H1 (cell line): ENCODE results near the gene ADCY5. TPM values are rescaled to one million over a fixed set of nuclear protein-coding genes. Genes with fewer than 3 reads are reported as not detected.

ENCODE experiments used
- CTCF ChIA-PET: fragments of 300-600 bp; sonication (Branson Sonifier 250); formaldehyde crosslinking; loops from one replicate; lab custom pipeline; 2021; ENCODE audit not compliant: partially characterized antibody; lab: Charles Lee
- POLR2A ChIA-PET: fragments of 300-600 bp; sonication (Branson Sonifier 250); formaldehyde crosslinking; loops from one replicate; lab custom pipeline; 2021; ENCODE audit warnings: inconsistent platforms; ENCODE audit not compliant: partially characterized antibody; lab: Charles Lee
- DNase-seq, 2 experiments: peaks; one replicate each; pipeline versions ENCODE4 v3.0.0 to v3.0.0-alpha.2; 2010 to 2022; ENCODE audit warnings: low spot score in 2 of 2, low read depth in 1 of 2, mixed read lengths in 1 of 2
- FAIRE-seq: peaks from 2 replicates; lab custom pipeline; 2011; peaks lifted over from hg19 to GRCh38; lab: Jason Lieb, UNC
- H2AFZ ChIP-seq: 2 replicates; pipeline ENCODE4 v1.8.1; 2012; ENCODE audit warnings: low read length, inconsistent platforms
- H2AK5ac ChIP-seq: 2 replicates; pipeline ENCODE4 v1.6.1; 2013; ENCODE audit warnings: low read depth, low read length
- H2BK120ac ChIP-seq: replicated peaks from 2 replicates; pipeline ENCODE3; 2013; ENCODE audit warnings: low read depth, low read length, inconsistent platforms
- H2BK12ac ChIP-seq: 2 replicates; pipeline ENCODE4 v1.6.1; 2013; ENCODE audit warnings: low read depth, low read length
- H2BK15ac ChIP-seq: 2 replicates; pipeline ENCODE4 v1.6.1; 2013; ENCODE audit warnings: low read length
- H2BK20ac ChIP-seq: 2 replicates; pipeline ENCODE4 v1.6.1; 2013; ENCODE audit warnings: low read length
- H2BK5ac ChIP-seq: 2 replicates; pipeline ENCODE4 v1.6.1; 2013; ENCODE audit warnings: low read depth, low read length
- H3K14ac ChIP-seq: 2 replicates; pipeline ENCODE4 v1.6.1; 2013; ENCODE audit warnings: inconsistent platforms; ENCODE audit not compliant: insufficient read length
- H3K18ac ChIP-seq: 2 replicates; pipeline ENCODE4 v1.6.1; 2013; ENCODE audit warnings: low read length; ENCODE audit errors: extremely low read depth
- H3K23ac ChIP-seq: 2 replicates; pipeline ENCODE4 v1.6.1; 2013; ENCODE audit warnings: inconsistent platforms; ENCODE audit not compliant: insufficient read length
- H3K23me2 ChIP-seq: 2 replicates; pipeline ENCODE4 v1.6.1; 2013; ENCODE audit warnings: low read depth, low read length
- H3K27ac ChIP-seq: 2 replicates; pipeline ENCODE4 v1.6.1; 2011; ENCODE audit warnings: low read depth, low read length, inconsistent platforms
- H3K27me3 ChIP-seq, 4 experiments: replicated peaks in 1 of 4; 1 replicate in 1 of 4; 2 replicates in 3 of 4; pipeline versions ENCODE4 v1.6.1 to v1.8.1; 2011 to 2013; ENCODE audit warnings: low read length in 3 of 4, mild to moderate bottlenecking in 3 of 4, inconsistent platforms in 2 of 4, mixed read lengths in 2 of 4, moderate library complexity in 1 of 4; ENCODE audit not compliant: control insufficient read depth in 3 of 4, insufficient read depth in 3 of 4; ENCODE audit errors: extremely low read depth in 1 of 4
- H3K36me3 ChIP-seq, 4 experiments: 2 replicates each; pipeline versions ENCODE4 v1.6.1 to v1.8.1; 2011 to 2013; ENCODE audit warnings: mild to moderate bottlenecking in 4 of 4, low read length in 3 of 4, moderate library complexity in 2 of 4, control low read depth in 1 of 4, inconsistent platforms in 1 of 4; ENCODE audit not compliant: insufficient read depth in 4 of 4, control insufficient read depth in 2 of 4
- H3K4ac ChIP-seq: replicated peaks from 2 replicates; pipeline ENCODE3; 2013; ENCODE audit warnings: low read length, low read depth, mixed read lengths, inconsistent platforms; ENCODE audit not compliant: insufficient read length
- H3K4me1 ChIP-seq, 4 experiments: replicated peaks in 1 of 4; 1 replicate in 1 of 4; 2 replicates in 3 of 4; pipeline versions ENCODE4 v1.6.1 to v1.8.1; 2011 to 2013; ENCODE audit warnings: low read length in 3 of 4, inconsistent platforms in 2 of 4, mixed read lengths in 1 of 4; ENCODE audit not compliant: insufficient read depth in 4 of 4, control insufficient read depth in 3 of 4
- H3K4me2 ChIP-seq, 2 experiments: 2 replicates each; pipeline versions ENCODE4 v1.6.1 to v1.8.1; 2011 to 2013; ENCODE audit warnings: low read depth in 2 of 2, low read length in 2 of 2, control low read depth in 1 of 2, inconsistent platforms in 1 of 2, mild to moderate bottlenecking in 1 of 2; ENCODE audit not compliant: insufficient read depth in 1 of 2
- H3K4me3 ChIP-seq, 4 experiments: fragments of 200-600, 300-600 bp in 1 of 4; sonication (generic), shearing (Covaris generic), sonication (Bioruptor Twin) in 1 of 4; 2 replicates each; pipeline versions ENCODE4 v1.5.1 to v1.8.1; 2011 to 2016; ENCODE audit warnings: low read length in 4 of 4, low read depth in 3 of 4, control low read depth in 2 of 4, inconsistent platforms in 2 of 4, mild to moderate bottlenecking in 2 of 4, mixed read lengths in 1 of 4, moderate library complexity in 1 of 4; ENCODE audit not compliant: insufficient read depth in 2 of 4; ENCODE audit errors: extremely low read depth in 1 of 4
- H3K56ac ChIP-seq: replicated peaks from 2 replicates; pipeline ENCODE3; 2013; ENCODE audit warnings: low read depth, mild to moderate bottlenecking, mixed read lengths, low read length, inconsistent platforms; ENCODE audit not compliant: insufficient read length
- H3K79me1 ChIP-seq: 2 replicates; pipeline ENCODE4 v1.6.1; 2013; ENCODE audit warnings: low read depth, low read length, control low read depth
- H3K79me2 ChIP-seq, 2 experiments: 2 replicates each; pipeline versions ENCODE4 v1.6.1 to v1.8.1; 2012 to 2013; ENCODE audit warnings: low read length in 2 of 2, mild to moderate bottlenecking in 2 of 2, inconsistent platforms in 1 of 2; ENCODE audit not compliant: insufficient read depth in 2 of 2, control insufficient read depth in 1 of 2
- H3K9ac ChIP-seq, 4 experiments: replicated peaks in 1 of 4; 1 replicate in 1 of 4; 2 replicates in 3 of 4; pipeline versions ENCODE4 v1.6.1 to v1.8.1; 2011 to 2013; ENCODE audit warnings: low read depth in 3 of 4, low read length in 3 of 4, control low read depth in 2 of 4, mild to moderate bottlenecking in 2 of 4, moderate library complexity in 2 of 4, inconsistent platforms in 1 of 4; ENCODE audit errors: extremely low read depth in 1 of 4
- H3K9me3 ChIP-seq, 2 experiments: 2 replicates each; pipeline versions ENCODE4 v1.6.1 to v1.8.1; 2012 to 2013; ENCODE audit warnings: mild to moderate bottlenecking in 2 of 2, moderate library complexity in 2 of 2, control low read depth in 1 of 2, inconsistent platforms in 1 of 2, low read depth in 1 of 2, low read length in 1 of 2, mixed read lengths in 1 of 2; ENCODE audit not compliant: insufficient read depth in 2 of 2
- H4K20me1 ChIP-seq, 2 experiments: replicated peaks in 1 of 2; 2 replicates each; pipeline versions ENCODE3 to v1.8.1; 2011 to 2013; ENCODE audit warnings: inconsistent platforms in 2 of 2, low read length in 2 of 2, mild to moderate bottlenecking in 1 of 2; ENCODE audit not compliant: insufficient read depth in 2 of 2, control insufficient read depth in 1 of 2
- H4K5ac ChIP-seq: 2 replicates; pipeline ENCODE4 v1.6.1; 2013; ENCODE audit warnings: low read length, low read depth, mixed read lengths, inconsistent platforms; ENCODE audit not compliant: insufficient read length
- H4K8ac ChIP-seq: 2 replicates; pipeline ENCODE4 v1.8.0; 2013; ENCODE audit warnings: mild to moderate bottlenecking, moderate library complexity, low read length, inconsistent platforms; ENCODE audit not compliant: insufficient read depth; ENCODE audit errors: extremely low read depth
- H4K91ac ChIP-seq: replicated peaks from 2 replicates; pipeline ENCODE3; 2013; ENCODE audit warnings: low read length, mixed read lengths, inconsistent platforms; ENCODE audit not compliant: insufficient read length
- CTBP2 ChIP-seq: IDR thresholded peaks from 2 replicates; pipeline ENCODE4 v1.7.0; 2011; ENCODE audit warnings: borderline replicate concordance, mild to moderate bottlenecking, moderate library complexity, mixed read lengths, low read length; ENCODE audit not compliant: insufficient read depth, insufficient read length
- RAD21 ChIP-seq, 2 experiments: IDR thresholded peaks in 1 of 2; conservative IDR thresholded peaks in 1 of 2; 2 replicates each; pipeline ENCODE4 v1.6.1; 2011; ENCODE audit warnings: low read depth in 2 of 2, low read length in 2 of 2, improper control_type of control experiment in 1 of 2, inconsistent platforms in 1 of 2, mild to moderate bottlenecking in 1 of 2, moderate library complexity in 1 of 2
- RNF2 ChIP-seq: fragments of 200-900, 300-1000 bp; sonication (generic); IDR thresholded peaks from 2 replicates; pipeline ENCODE4 v1.7.1; 2016; ENCODE audit warnings: borderline replicate concordance, low read depth, mild to moderate bottlenecking, antibody characterized with exemption, low read length; ENCODE audit not compliant: poor library complexity, severe bottlenecking; ENCODE audit errors: missing control alignments
- TCF12 ChIP-seq: IDR thresholded peaks from 2 replicates; pipeline ENCODE4 v1.6.1; 2011; ENCODE audit warnings: low read depth, mild to moderate bottlenecking, low read length
- ZNF274 ChIP-seq: IDR thresholded peaks from 2 replicates; pipeline ENCODE4 v1.7.0; 2012; ENCODE audit warnings: low read length, borderline replicate concordance; ENCODE audit errors: extremely low read depth
- WGBS, 2 experiments: shearing (Covaris generic) in 1 of 2; methylation state at CpG; one replicate each; pipeline versions ENCODE4 v1.1.6 to v1.1.7; 2013 to 2015; ENCODE audit warnings: low lambda C conversion rate in 2 of 2, mixed read lengths in 2 of 2, inconsistent platforms in 1 of 2, low coverage in 1 of 2, missing lambda C conversion rate in 1 of 2; ENCODE audit not compliant: insufficient replicate concordance in 2 of 2, insufficient coverage in 1 of 2, insufficient read length in 1 of 2; ENCODE audit errors: extremely low coverage in 1 of 2, missing lambda C conversion rate in 1 of 2; 5-methylcytosine and 5-hydroxymethylcytosine counted together
- polyA plus RNA-seq, 7 experiments: library from polyadenylated mRNA; depleted of rRNA in 3 of 7; stranded (reverse) in 5 of 7; unstranded in 2 of 7; fragments of >200 nt in 5 of 7; fragments of 200-250 nt in 2 of 7; gene quantifications; 1 replicate in 5 of 7; 2 replicates in 1 of 7; 4 replicates in 1 of 7; pipeline versions ENCODE4 v1.2.1 to v1.2.3, GENCODE V29; 2011 to 2013; ENCODE audit warnings: missing spikeins in 2 of 7, mixed read lengths in 2 of 7
- total RNA-seq: library from RNA; stranded (reverse); fragmentation: NEBNext Ultra II Directional; extraction: Animal tissue kit (Norgen Biotek cat#: 25700); gene quantifications from 2 replicates; pipeline ENCODE4 v1.2.1, GENCODE V29; 2021
- TF ChIP-seq, protein P1 (sequence below): IDR thresholded peaks from 2 replicates; pipeline ENCODE4 v1.6.1; 2011; ENCODE audit warnings: low read length, improper control_type of control experiment
- TF ChIP-seq, protein P2 (sequence below), 3 experiments: IDR thresholded peaks; 1 replicate in 2 of 3; 2 replicates in 1 of 3; pipeline versions ENCODE4 v1.5.1 to v1.6.1; 2011; ENCODE audit warnings: low read length in 3 of 3, mild to moderate bottlenecking in 3 of 3, inconsistent platforms in 2 of 3, low read depth in 1 of 3, moderate library complexity in 1 of 3; ENCODE audit not compliant: insufficient read depth in 1 of 3; ENCODE audit errors: control extremely low read depth in 1 of 3

The ADCY5 gene
- total and polyA plus RNA-seq, 2 of the 8 experiments (the other 6 are each of a cell fraction or from before 2014, with no cell fraction given) = 18.9 to 40.8 TPM

DNA sequence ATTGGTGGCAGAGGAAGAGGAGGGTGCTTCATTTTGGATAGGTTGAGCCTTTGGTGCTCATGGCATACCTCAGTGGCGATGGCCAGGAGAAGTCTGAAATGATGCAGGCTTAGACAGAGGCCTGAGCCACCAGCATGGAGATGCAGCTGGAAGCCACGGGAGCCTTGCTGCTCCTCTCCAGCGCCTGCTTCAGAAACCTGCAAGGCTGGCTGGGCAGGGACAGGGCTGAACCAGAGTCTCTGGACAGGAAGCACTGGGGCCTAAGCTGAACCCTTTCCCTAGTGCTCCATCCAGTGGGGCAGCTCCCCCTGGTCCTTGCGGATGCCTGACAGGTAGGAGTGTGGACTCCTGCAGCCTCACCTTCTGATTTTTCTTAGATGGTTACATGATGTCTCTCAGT is 36.7 kb upstream of the ADCY5 start:
- Histone ChIP-seq H2AFZ (no peak overlapping the region), H4K8ac (no peak overlapping the region), H2BK120ac (no peak overlapping the region), H3K4ac (no peak overlapping the region), H2AK5ac (no peak overlapping the region), H3K4me1 (no peaks in the 10 kb centered on the region), H4K20me1 (no peaks in the 10 kb centered on the region), H3K9me3 (no peaks in the 10 kb centered on the region), H3K9ac (no peak overlapping the region), H3K27me3 (no peaks in the 10 kb centered on the region), H3K23me2 (no peaks in the 10 kb centered on the region), H4K5ac (no peak overlapping the region), H3K79me1 (no peaks in the 10 kb centered on the region), H3K14ac (no peak overlapping the region), H3K18ac (no peak overlapping the region), H3K79me2 (no peaks in the 10 kb centered on the region), H4K91ac (no peak overlapping the region), H2BK12ac (no peak overlapping the region), H2BK5ac (no peak overlapping the region), H2BK20ac (no peak overlapping the region), H3K4me3 (no peak overlapping the region), H3K56ac (no peak overlapping the region), H3K23ac (no peak overlapping the region), H2BK15ac (no peak overlapping the region), H3K4me2 (no peak overlapping the region), H3K27ac (no peak overlapping the region), H3K36me3 (no peaks in the 10 kb centered on the region)
- TF ChIP-seq, protein P1, sequence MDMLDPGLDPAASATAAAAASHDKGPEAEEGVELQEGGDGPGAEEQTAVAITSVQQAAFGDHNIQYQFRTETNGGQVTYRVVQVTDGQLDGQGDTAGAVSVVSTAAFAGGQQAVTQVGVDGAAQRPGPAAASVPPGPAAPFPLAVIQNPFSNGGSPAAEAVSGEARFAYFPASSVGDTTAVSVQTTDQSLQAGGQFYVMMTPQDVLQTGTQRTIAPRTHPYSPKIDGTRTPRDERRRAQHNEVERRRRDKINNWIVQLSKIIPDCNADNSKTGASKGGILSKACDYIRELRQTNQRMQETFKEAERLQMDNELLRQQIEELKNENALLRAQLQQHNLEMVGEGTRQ = no peak
- TF ChIP-seq ZNF274 (no peak), CTBP2 (no peak), RNF2 (no peak), TCF12 (no peak), RAD21 (IDR thresholded peaks at IDR 0.05 in 1 of 2, conservative IDR thresholded peaks at IDR 0.05 in 1 of 2; ENCODE audit: low read depth in 2 of 2, low read length in 2 of 2) (no peak)
- TF ChIP-seq, protein P2, sequence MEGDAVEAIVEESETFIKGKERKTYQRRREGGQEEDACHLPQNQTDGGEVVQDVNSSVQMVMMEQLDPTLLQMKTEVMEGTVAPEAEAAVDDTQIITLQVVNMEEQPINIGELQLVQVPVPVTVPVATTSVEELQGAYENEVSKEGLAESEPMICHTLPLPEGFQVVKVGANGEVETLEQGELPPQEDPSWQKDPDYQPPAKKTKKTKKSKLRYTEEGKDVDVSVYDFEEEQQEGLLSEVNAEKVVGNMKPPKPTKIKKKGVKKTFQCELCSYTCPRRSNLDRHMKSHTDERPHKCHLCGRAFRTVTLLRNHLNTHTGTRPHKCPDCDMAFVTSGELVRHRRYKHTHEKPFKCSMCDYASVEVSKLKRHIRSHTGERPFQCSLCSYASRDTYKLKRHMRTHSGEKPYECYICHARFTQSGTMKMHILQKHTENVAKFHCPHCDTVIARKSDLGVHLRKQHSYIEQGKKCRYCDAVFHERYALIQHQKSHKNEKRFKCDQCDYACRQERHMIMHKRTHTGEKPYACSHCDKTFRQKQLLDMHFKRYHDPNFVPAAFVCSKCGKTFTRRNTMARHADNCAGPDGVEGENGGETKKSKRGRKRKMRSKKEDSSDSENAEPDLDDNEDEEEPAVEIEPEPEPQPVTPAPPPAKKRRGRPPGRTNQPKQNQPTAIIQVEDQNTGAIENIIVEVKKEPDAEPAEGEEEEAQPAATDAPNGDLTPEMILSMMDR (IDR thresholded peaks at IDR 0.05; ENCODE audit: control extremely low read depth in 1 of 3, insufficient read depth in 1 of 3, low read depth in 1 of 3, low read length in 3 of 3) = no peak
- WGBS, 2 experiments = 96% methylated on average over 4 of the region's 4 CpGs; no CpG with 5 or more reads in 1 of the 2 experiments
- POLR2A ChIA-PET = interaction anchor here (1.6 kb wide), 1 partner anchor 11 kb away, joined by 3 read pairs; no protein-coding TSS in a partner anchor
- no peak for FAIRE-seq
- DNase-seq = no peak
- CTCF ChIA-PET = interaction anchor here (0.7 to 4.9 kb wide), 11 partner anchors 8 to 178 kb away, joined by 3 to 22 read pairs (median 5); no protein-coding TSS in a partner anchor
